Measurements from ENCODE around the gene LYRM2. TPM values are rescaled to one million over a fixed set of nuclear protein-coding genes. Genes with fewer than 3 reads are reported as not detected.

The LYRM2 gene
- total and polyA plus RNA-seq, 9 of the 15 experiments (the other 6 are each of a cell fraction or from before 2014, with no cell fraction given), result 13.9 to 115 (median 42.9) TPM

- WGBS (ENCODE audit: insufficient coverage, low coverage, missing lambda C conversion rate), result 3% methylated on average over 5 of the region's 5 CpGs
- Histone ChIP-seq H3K9ac (ENCODE audit: insufficient read depth in 1 of 2, low read depth in 2 of 2, low read length in 2 of 2) (no peak overlapping the region), H3K4me1 (replicated peaks in 1 of 2; ENCODE audit: control insufficient read depth in 2 of 2, insufficient read depth in 2 of 2, low read length in 2 of 2) (no peaks in the 10 kb centered on the region), H3K27me3 (ENCODE audit: control insufficient read depth in 2 of 2, insufficient read depth in 2 of 2, low read length in 2 of 2) (peaks cover 24 to 31% of the 10 kb centered on the region in 2 experiments), H3K36me3 (ENCODE audit: control insufficient read depth, insufficient read depth, low read length) (no peaks in the 10 kb centered on the region), H3K4me2 (ENCODE audit: insufficient read depth, low read length) (no peak overlapping the region), H3K9me3 (replicated peaks; ENCODE audit: control insufficient read depth, insufficient read depth, low read depth, low read length) (no peaks in the 10 kb centered on the region), H3K27ac (ENCODE audit: extremely low read depth, low read depth, low read length) (no peak overlapping the region), H2AFZ (ENCODE audit: low read depth, low read length) (no peak overlapping the region), H3K4me3 (no peak overlapping the region), H3K79me2 (ENCODE audit: control insufficient read depth, insufficient read depth, low read length) (no peaks in the 10 kb centered on the region), H3K9me1 (ENCODE audit: control insufficient read depth, insufficient read depth, low read length) (no peaks in the 10 kb centered on the region), H4K20me1 (replicated peaks; ENCODE audit: control insufficient read depth, insufficient read depth, low read length) (no peaks in the 10 kb centered on the region)
- intact Hi-C loops (cut with micrococcal nuclease) (no loop called here), in situ Hi-C loops (cut with MboI) (no loop called here)
- no TSS peak for BruUV-seq (replicated peaks)
- ChIA-PET CTCF (ENCODE audit: low intra/inter-chr PET ratio) (no interaction called here), POLR2A (no interaction called here)
- no peak for ATAC-seq
- TF ChIP-seq ZNF143 (CRISPR knock-in tag; IDR thresholded peaks at IDR 0.05), result no peak
- FAIRE-seq, result no peak
- no peak for DNase-seq (ENCODE audit: extremely low read depth in 1 of 4, low spot score in 3 of 4)
Measured at GRCh38 chr6:89547281-89547680, 91.3 kb downstream of the LYRM2 start.

GRCh38 chr6:89542866-89543265, 95.7 kb downstream of the LYRM2 start:
- CTCF ChIA-PET (ENCODE audit: low intra/inter-chr PET ratio), result no interaction called here
- H3K9ac ChIP-seq (ENCODE audit: insufficient read depth in 1 of 2, low read depth in 2 of 2, low read length in 2 of 2), result no peak overlapping the region
- no peak overlapping the region for H2AFZ ChIP-seq (ENCODE audit: low read depth, low read length)
- no peak overlapping the region for H3K4me3 ChIP-seq
- no peaks in the 10 kb centered on the region for H3K79me2 ChIP-seq (ENCODE audit: control insufficient read depth, insufficient read depth, low read length)
- no peaks in the 10 kb centered on the region for H3K9me3 ChIP-seq (replicated peaks; ENCODE audit: control insufficient read depth, insufficient read depth, low read depth, low read length)
- WGBS (ENCODE audit: insufficient coverage, low coverage, missing lambda C conversion rate), result 0% methylated on average over 3 of the region's 3 CpGs
- H3K4me2 ChIP-seq (ENCODE audit: insufficient read depth, low read length), result no peak overlapping the region
- H3K27ac ChIP-seq (ENCODE audit: extremely low read depth, low read depth, low read length), result no peak overlapping the region
- FAIRE-seq, result no peak
- no peaks in the 10 kb centered on the region for H3K36me3 ChIP-seq (ENCODE audit: control insufficient read depth, insufficient read depth, low read length)
- H4K20me1 ChIP-seq (replicated peaks; ENCODE audit: control insufficient read depth, insufficient read depth, low read length), result no peaks in the 10 kb centered on the region
- no peak for DNase-seq (ENCODE audit: extremely low read depth in 1 of 4, low spot score in 3 of 4)
- no peak for ATAC-seq
- H3K9me1 ChIP-seq (ENCODE audit: control insufficient read depth, insufficient read depth, low read length), result no peaks in the 10 kb centered on the region
- in situ Hi-C loops (cut with MboI) (no loop called here), intact Hi-C loops (cut with micrococcal nuclease) (no loop called here)
- H3K4me1 ChIP-seq (replicated peaks in 1 of 2; ENCODE audit: control insufficient read depth in 2 of 2, insufficient read depth in 2 of 2, low read length in 2 of 2), result no peaks in the 10 kb centered on the region
- peaks cover 23 to 24% of the 10 kb centered on the region in 2 experiments for H3K27me3 ChIP-seq (ENCODE audit: control insufficient read depth in 2 of 2, insufficient read depth in 2 of 2, low read length in 2 of 2)
- no peak for TF ChIP-seq ZNF324 (CRISPR knock-in tag; IDR thresholded peaks at IDR 0.05)
- TF ChIP-seq DNMT1 (IDR thresholded peaks at IDR 0.05), result no peak
- no peak for TF ChIP-seq ZNF717 (CRISPR knock-in tag; IDR thresholded peaks at IDR 0.05)
- TF ChIP-seq E2F5 (CRISPR knock-in tag; IDR thresholded peaks at IDR 0.05), result no peak
- BruUV-seq (replicated peaks), result no TSS peak
- POLR2A ChIA-PET, result interaction anchor here (1.0 kb wide), 1 partner anchor 12 kb away, joined by 3 read pairs; no protein-coding TSS in a partner anchor

All from K562 (cell line).